SK-N-MC (cell line): Measurements from ENCODE around the gene PTPRK.

Experiments
- DNase-seq: peaks from one replicate; pipeline ENCODE4 v3.0.0-alpha.2; 2011; ENCODE audit warnings: low read depth, low spot score
- H3K27ac ChIP-seq: fragments of 200-600 bp; sonication (generic); 2 replicates; pipeline ENCODE4 v1.5.1; 2016; ENCODE audit warnings: mixed run types
- H3K36me3 ChIP-seq: fragments of 200-600 bp; sonication (generic); 2 replicates; pipeline ENCODE4 v1.6.1; 2017; ENCODE audit warnings: antibody characterized with exemption, low read length, mixed read lengths; ENCODE audit not compliant: insufficient read depth
- H3K4me3 ChIP-seq: fragments of 200-600 bp; sonication (generic); 2 replicates; pipeline ENCODE4 v1.5.1; 2016
- H3K9ac ChIP-seq: fragments of 200-600 bp; sonication (generic); 2 replicates; pipeline ENCODE4 v1.8.0; 2017; ENCODE audit warnings: mixed run types, mixed read lengths; ENCODE audit not compliant: insufficient read length
- H3K9me3 ChIP-seq: fragments of 200-600 bp; sonication (generic); 2 replicates; pipeline ENCODE4 v1.6.1; 2017; ENCODE audit warnings: low read depth, mild to moderate bottlenecking, antibody characterized with exemption, low read length, moderate library complexity, mixed read lengths
- EZH2 ChIP-seq: fragments of 200-600 bp; sonication (generic); IDR thresholded peaks from one replicate; pipeline ENCODE4 v1.6.1; 2017; ENCODE audit warnings: antibody characterized with exemption
- FOXP2 ChIP-seq: optimal IDR thresholded peaks from 2 replicates; pipeline ENCODE3; 2011; ENCODE audit warnings: mild to moderate bottlenecking, moderate library complexity; ENCODE audit not compliant: insufficient read depth; ENCODE audit errors: extremely low read length, control extremely low read depth
- POLR2AphosphoS5 ChIP-seq: IDR thresholded peaks from 2 replicates; pipeline ENCODE4 v1.6.1; 2012; ENCODE audit warnings: mild to moderate bottlenecking, low read depth, low read length, borderline replicate concordance

The PTPRK gene

GRCh38 chr6:128520436-128521281 lies at the start of gene PTPRK:
TSS of gene PTPRK (minus strand) at chr6:128520599. CDS start at chr6:128520358, 241 bp downstream.
- H3K9ac ChIP-seq: peak within 1 kb of the TSS; percentile 96
- H3K36me3 ChIP-seq: no peaks in the 10 kb centered on the region
- H3K4me3 ChIP-seq: peak within 1 kb of the TSS; percentile 94
- TF ChIP-seq FOXP2 (no peak), EZH2 (no peak), POLR2AphosphoS5 (peak; percentile 96)
- H3K27ac ChIP-seq: peak within 1 kb of the TSS; percentile 87
- DNase-seq: no peak
- H3K9me3 ChIP-seq: no peaks in the 10 kb centered on the region

- no peak for DNase-seq
- H3K36me3 ChIP-seq: no peaks in the 10 kb centered on the region
Observed at GRCh38 chr6:128567029-128567428, 46.6 kb upstream of the PTPRK start.

GRCh38 chr6:128560966-128561365 lies 40.6 kb upstream of the PTPRK start:
- no peak for DNase-seq
- no peaks in the 10 kb centered on the region for H3K36me3 ChIP-seq
- no peak for TF ChIP-seq FOXP2
- TF ChIP-seq POLR2AphosphoS5: no peak
- no peak for TF ChIP-seq EZH2
- H3K9me3 ChIP-seq: no peaks in the 10 kb centered on the region
- H3K27ac ChIP-seq: no peak overlapping the region
- H3K9ac ChIP-seq: no peak overlapping the region
- H3K4me3 ChIP-seq: no peak overlapping the region

More at GRCh38 chr6:128567029-128567428, 46.6 kb upstream of the PTPRK start:
- Histone ChIP-seq H3K27ac (no peak overlapping the region), H3K9me3 (no peaks in the 10 kb centered on the region), H3K9ac (no peak overlapping the region), H3K4me3 (no peak overlapping the region)
- TF ChIP-seq FOXP2: no peak
- no peak for TF ChIP-seq EZH2
- TF ChIP-seq POLR2AphosphoS5: no peak

- H3K9me3 ChIP-seq: no peaks in the 10 kb centered on the region
- TF ChIP-seq EZH2 (no peak), FOXP2 (no peak), POLR2AphosphoS5 (no peak)
- no peak for DNase-seq
Observed at GRCh38 chr6:128558924-128559323, 38.5 kb upstream of the PTPRK start.

GRCh38 chr6:128558021-128558420 lies 37.6 kb upstream of the PTPRK start:
- H3K36me3 ChIP-seq: no peaks in the 10 kb centered on the region
- TF ChIP-seq EZH2 (no peak), POLR2AphosphoS5 (no peak), FOXP2 (no peak)
- H3K4me3 ChIP-seq: no peak overlapping the region
- H3K9ac ChIP-seq: no peak overlapping the region
- H3K9me3 ChIP-seq: no peaks in the 10 kb centered on the region
- no peak for DNase-seq
- H3K27ac ChIP-seq: no peak overlapping the region

More at GRCh38 chr6:128558924-128559323, 38.5 kb upstream of the PTPRK start:
- H3K4me3 ChIP-seq: no peak overlapping the region
- no peaks in the 10 kb centered on the region for H3K36me3 ChIP-seq
- H3K9ac ChIP-seq: no peak overlapping the region
- no peak overlapping the region for H3K27ac ChIP-seq

- no peaks in the 10 kb centered on the region for H3K36me3 ChIP-seq
- no peak overlapping the region for H3K9ac ChIP-seq
- no peak overlapping the region for H3K4me3 ChIP-seq
- no peaks in the 10 kb centered on the region for H3K9me3 ChIP-seq
- DNase-seq: no peak
- H3K27ac ChIP-seq: no peak overlapping the region
- TF ChIP-seq EZH2 (no peak), POLR2AphosphoS5 (no peak), FOXP2 (no peak)
Observed at GRCh38 chr6:128557081-128557480, 36.7 kb upstream of the PTPRK start.

DNA sequence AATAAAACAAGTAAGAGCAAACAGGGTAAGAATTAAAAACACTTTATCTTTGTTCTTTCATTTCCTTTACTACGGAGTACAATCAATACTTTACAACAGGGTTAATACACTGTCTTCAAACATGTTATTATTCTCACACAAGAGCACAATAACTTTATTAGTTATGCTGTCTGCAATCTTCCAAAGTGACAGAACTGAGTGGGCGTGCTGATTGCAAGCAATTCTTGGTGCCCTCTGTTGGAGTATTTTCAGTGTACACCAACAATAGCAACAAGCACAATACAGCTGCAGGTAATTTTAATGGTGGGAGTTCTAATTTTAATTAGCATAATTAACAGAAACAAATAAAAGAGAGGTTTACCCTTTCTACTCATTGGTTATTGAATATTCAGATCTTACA lies 33.9 kb upstream of the PTPRK start:
- no peak overlapping the region for H3K27ac ChIP-seq
- H3K9me3 ChIP-seq: no peaks in the 10 kb centered on the region
- H3K4me3 ChIP-seq: no peak overlapping the region
- H3K36me3 ChIP-seq: no peaks in the 10 kb centered on the region
- no peak for DNase-seq
- TF ChIP-seq POLR2AphosphoS5 (no peak), FOXP2 (no peak), EZH2 (no peak)
- H3K9ac ChIP-seq: no peak overlapping the region

GRCh38 chr6:128541261-128541660 lies 20.9 kb upstream of the PTPRK start:
- Histone ChIP-seq H3K9me3 (peaks cover 3% of the 10 kb centered on the region; the same call in 1 of the 2 replicates), H3K9ac (no peak overlapping the region), H3K36me3 (no peaks in the 10 kb centered on the region), H3K27ac (no peak overlapping the region), H3K4me3 (no peak overlapping the region)
- TF ChIP-seq POLR2AphosphoS5 (no peak), FOXP2 (no peak), EZH2 (no peak)
- no peak for DNase-seq

- Histone ChIP-seq H3K9ac (no peak overlapping the region), H3K9me3 (no peaks in the 10 kb centered on the region), H3K4me3 (no peak overlapping the region), H3K27ac (no peak overlapping the region), H3K36me3 (no peaks in the 10 kb centered on the region)
- DNase-seq: no peak
- TF ChIP-seq EZH2: no peak
- no peak for TF ChIP-seq FOXP2
- no peak for TF ChIP-seq POLR2AphosphoS5
Observed at GRCh38 chr6:128538763-128539162, 18.4 kb upstream of the PTPRK start.

GRCh38 chr6:128532827-128533226 lies 12.4 kb upstream of the PTPRK start:
- no peaks in the 10 kb centered on the region for H3K36me3 ChIP-seq
- DNase-seq: no peak
- H3K9ac ChIP-seq: no peak overlapping the region
- TF ChIP-seq POLR2AphosphoS5: no peak
- TF ChIP-seq FOXP2: no peak
- TF ChIP-seq EZH2: no peak
- H3K4me3 ChIP-seq: no peak overlapping the region
- H3K9me3 ChIP-seq: no peaks in the 10 kb centered on the region
- H3K27ac ChIP-seq: no peak overlapping the region
